Stimulated activated CD8-positive, alpha-beta memory T cell treated with anti-CD3 and anti-CD28 coated beads, Interleukin-15, amount 100 ng/mL, for 1 hour (primary cell): ENCODE data around the gene LRIT3.
"Not testable (repeated sequence)": the region's sequence is repeated elsewhere in the genome, so short reads cannot be mapped to it uniquely, and the experiment has no call there.

ENCODE experiments used
- DNase-seq: peaks from one replicate; pipeline ENCODE4 v3.0.0-alpha.2; 2020; ENCODE audit warnings: low read depth

Gene LRIT3

DNA sequence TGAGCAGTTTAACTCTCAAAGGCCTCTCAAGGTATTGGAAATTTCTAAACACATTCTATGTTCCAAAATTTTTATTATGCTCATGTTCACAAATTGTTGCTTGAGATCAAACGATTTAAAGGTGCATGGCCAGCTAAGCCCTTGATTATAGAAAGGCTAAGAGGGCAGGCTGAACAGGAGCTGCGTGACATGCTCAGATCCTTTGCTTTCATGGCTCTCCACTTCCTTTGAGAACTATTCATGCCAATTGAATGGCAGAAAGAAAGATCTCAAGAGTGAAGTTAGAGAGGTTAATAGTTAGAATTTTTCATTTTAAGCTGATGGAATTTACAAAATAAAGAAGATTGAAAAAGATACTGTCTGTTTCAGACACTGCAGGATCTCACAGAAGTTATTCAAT, 594 bp downstream of the LRIT3 start:
- DNase-seq, result no peak

GRCh38 chr4:109850601-109851000, 2.7 kb downstream of the LRIT3 start:
- no peak for DNase-seq

DNA sequence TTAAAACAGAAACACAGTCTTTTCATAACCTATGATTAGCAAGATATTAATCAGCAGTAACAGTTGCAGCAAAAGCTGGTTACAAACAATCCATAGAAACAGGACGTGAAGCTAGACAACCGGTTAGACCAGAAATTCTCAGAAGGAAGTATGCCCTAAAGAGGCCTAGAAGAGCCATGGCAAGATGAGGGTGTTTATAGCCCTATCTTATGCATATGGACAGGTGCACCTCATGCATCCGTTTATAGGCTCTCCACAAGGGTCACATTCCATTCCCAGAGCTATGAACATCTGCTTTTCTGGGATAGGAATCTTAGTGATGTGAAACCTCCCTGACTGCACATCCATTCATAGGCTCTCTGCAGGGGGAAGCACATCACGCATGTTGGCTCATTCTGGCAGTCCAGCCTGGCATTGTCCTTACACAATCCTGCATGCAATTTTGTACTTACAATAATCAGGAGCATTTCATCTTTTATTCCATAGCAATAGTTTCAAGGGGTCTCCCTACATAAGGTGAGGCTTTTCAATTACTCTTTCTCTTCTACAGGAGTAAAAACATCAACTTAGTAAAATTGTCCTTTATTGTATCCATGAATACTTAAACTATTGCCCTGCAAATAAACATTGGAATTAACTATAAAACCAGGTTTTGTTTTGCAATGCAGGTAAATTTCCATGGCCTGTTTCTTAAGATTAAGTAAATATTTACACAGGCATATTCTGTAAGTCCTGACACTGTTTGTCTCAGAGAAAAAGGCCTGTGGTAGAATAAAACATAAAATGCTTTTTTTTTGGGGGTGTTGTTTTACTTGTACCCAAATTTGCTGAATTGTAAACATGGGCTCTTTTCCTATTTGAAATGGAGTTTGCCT, 11.8 kb downstream of the LRIT3 start:
- DNase-seq, result not testable (repeated sequence)

- DNase-seq, result no peak
These were observed 13.4 kb downstream of the LRIT3 start for GRCh38 chr4:109861271-109861670.

- DNase-seq, result no peak
These were observed 14.1 kb downstream of the LRIT3 start for GRCh38 chr4:109861916-109862511.

DNA sequence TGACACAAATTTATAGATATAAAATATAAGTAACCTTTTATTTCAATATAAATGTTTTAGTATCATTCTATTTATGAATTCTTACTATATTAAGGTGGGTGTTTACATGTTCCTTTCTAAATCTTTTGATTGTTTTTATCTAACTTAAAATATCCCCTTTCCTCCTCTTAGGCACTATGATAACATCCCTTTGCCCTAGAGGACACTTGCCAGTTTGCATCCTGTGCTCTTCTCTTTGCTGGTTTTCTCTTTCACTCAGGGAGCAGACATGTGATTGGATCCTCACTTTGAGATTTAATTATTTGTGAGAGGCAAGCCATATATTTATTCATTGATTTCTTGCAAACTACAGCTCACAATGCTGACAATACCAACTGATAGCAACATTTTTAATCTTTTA, 16.2 kb downstream of the LRIT3 start:
- DNase-seq, result no peak

GRCh38 chr4:109870061-109870460, 22.2 kb downstream of the LRIT3 start:
- DNase-seq, result no peak

DNA sequence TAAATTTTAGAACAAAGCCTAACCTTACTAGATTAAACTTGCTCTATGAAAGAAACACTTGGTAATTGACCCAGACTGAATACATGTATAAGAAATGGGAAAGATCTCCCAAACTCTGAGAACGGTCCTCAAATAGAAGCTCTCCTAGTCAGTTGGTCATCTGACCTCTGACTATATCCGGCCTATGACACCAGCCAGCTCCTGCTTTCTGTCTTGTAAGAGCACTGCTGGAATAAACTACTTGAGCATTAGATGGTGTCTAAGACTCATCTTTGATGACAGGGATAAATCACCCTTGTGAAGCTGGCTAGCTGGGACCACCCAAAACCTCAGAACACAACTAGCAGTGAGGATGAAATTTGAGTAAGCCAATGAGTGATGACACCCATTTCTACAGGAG, 24.2 kb downstream of the LRIT3 start:
- no peak for DNase-seq

- DNase-seq, result no peak
These were observed 25.2 kb downstream of the LRIT3 start for GRCh38 chr4:109872950-109873656.

GRCh38 chr4:109873791-109874514, 26.0 kb downstream of the LRIT3 start:
- no peak for DNase-seq

DNA sequence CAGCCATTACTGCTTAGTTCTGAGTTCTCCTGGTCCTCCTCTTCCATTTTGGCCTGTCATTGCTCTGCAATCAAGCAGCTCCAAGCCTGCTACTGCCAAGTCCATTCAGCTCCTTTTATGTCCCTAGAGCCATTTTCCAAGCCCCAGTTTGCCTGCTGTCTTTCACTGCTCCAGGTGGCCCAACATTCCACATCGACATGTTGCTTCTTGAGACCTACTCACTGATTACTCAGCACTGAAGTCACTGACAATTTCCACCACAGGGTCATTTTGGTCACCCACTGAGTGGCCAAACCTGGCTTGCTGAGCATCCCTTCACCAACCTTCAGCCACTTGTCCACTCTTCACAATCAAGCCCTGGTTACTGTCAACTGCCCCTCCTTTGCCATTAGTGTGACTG, 27.2 kb downstream of the LRIT3 start:
- no peak for DNase-seq

GRCh38 chr4:109875553-109875952, 27.6 kb downstream of the LRIT3 start:
- not testable (repeated sequence) for DNase-seq

DNA sequence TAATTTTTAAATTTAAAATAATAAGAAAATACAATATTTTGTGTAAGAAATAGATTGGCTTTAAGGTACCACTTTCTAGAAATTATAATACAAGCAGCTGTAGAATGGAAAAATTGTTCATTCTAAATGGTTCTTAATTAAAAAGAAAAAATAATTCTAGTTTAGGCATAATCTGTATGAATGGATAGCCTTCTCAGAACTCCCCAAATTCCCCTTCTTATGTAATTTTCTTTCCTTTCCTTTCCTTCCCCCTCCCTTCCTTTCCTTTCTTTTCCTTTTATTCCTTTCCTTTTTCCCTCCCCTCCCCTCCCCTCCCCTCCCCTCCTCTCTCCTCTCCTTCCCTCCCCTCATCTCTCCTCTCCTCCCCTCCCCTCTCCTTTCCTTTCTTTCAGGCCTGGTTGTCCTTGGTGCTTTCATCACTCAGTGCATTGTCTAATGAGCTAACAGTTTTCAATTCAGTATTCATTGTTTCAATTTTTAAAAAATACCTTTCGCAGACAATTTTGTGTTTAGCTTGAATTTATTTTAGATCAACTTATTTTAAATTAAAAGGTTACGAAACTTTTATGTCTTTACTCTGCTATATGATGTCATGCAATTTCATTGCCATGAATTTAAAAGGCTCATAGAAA, 28.8 kb downstream of the LRIT3 start:
- DNase-seq, result no peak

DNA sequence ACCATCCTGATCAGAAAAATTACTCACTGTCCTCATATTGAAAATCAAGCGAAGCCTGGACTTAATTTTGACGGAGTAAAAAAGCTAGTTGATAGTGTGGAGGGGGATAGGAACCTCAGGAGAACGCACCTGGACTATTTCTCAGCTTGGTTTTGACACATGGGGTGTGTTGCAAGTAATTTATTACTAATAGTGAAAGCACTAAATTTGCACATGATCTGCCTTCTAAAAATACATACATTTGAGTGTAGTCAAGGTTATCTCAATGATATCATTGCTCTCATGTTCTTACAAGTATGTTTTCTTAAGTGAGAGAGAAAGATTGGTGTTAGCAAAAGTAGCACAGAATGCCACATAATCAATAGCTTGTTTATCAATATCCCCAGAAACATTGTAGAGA, 29.5 kb downstream of the LRIT3 start:
- DNase-seq, result no peak

- no peak for DNase-seq
These were observed 30.4 kb downstream of the LRIT3 start for GRCh38 chr4:109878355-109878754.

GRCh38 chr4:109879081-109879480, 31.2 kb downstream of the LRIT3 start:
- DNase-seq, result no peak

DNA sequence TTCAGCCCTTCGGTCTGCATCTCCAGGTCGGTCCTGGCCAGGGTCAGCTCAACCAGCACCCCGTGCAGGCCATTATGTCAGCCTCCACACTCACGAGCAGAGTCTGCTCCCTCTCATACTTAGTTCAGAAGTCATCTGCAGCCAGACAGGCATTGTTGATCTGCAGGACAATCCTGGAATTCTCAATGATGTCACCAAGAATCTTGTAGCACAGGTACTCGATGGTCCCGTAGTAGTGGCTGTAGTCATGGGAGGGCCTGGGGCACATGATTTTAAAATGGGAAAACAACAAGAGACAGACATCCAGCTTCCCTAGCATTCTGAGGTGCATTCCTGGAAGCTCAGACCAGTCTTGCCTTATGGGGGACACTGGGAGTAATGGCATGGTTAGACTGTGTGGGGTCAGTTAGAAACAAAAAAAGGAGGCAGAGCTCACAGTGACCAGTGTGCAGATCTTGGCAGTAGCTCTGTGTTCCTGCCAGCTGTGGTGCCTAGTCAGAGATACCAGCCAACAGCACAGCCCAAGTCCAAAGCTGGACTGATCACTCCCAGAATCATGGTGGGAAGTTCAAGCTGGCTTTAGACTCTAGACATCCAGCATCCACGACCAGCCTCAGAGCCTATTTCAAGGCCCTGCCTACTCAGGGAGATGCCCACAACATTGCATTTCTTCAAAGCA, 31.9 kb downstream of the LRIT3 start:
- DNase-seq, result no peak

- DNase-seq, result no peak
These were observed 38.4 kb downstream of the LRIT3 start for GRCh38 chr4:109886303-109886702.

DNA sequence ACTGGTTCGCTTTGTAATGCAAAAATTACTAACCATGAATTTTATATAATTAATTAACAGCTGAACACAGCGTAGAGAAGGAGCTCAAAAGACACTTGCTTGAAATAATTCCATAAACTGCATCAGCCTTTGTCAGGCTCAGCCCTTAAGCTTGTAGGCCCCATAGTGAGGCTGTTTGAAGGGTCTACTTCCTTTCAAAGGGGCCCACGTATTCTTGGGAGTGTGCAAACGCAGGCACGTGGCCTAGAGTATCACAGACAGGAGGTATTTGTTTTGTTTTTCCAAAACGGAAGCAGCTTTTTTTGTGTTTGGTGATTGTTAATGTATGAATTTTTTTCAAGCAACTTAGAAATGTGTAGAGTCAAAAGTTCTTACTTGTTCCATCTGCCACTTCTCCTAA, 39.2 kb downstream of the LRIT3 start:
- no peak for DNase-seq

GRCh38 chr4:109890076-109890475, 42.2 kb downstream of the LRIT3 start:
- DNase-seq, result no peak

- no peak for DNase-seq
These were observed 54.8 kb downstream of the LRIT3 start for GRCh38 chr4:109902559-109903251.
